GM12878 (cell line): ENCODE results near the gene C1orf210. TPM values are rescaled to one million over a fixed set of nuclear protein-coding genes. Genes with fewer than 3 reads are reported as not detected.

Source experiments
- ATAC-seq: fragments of 200-7000 bp; cut with Tn5 transposase; 3 replicates; pipeline ENCODE4 v1.9.1; 2020; ENCODE audit warnings: mild to moderate bottlenecking, moderate library complexity
- BruUV-seq: library from RNA; stranded (reverse); fragments of 400-500 nt; replicated peaks from 2 replicates; lab custom pipeline; 2021; lab: Mats Ljungman, UMichigan
- CTCF ChIA-PET: fragments of 300-600 bp; sonication (Branson Sonifier 250); formaldehyde crosslinking; extraction: SDS; loops from one replicate; lab custom pipeline; 2021; ENCODE audit warnings: inconsistent platforms; lab: Yijun Ruan, JAX
- POLR2A ChIA-PET: fragments of 350-600 bp; formaldehyde crosslinking; extraction: SDS; loops from one replicate; lab custom pipeline; 2021; ENCODE audit warnings: inconsistent platforms; lab: Charles Lee
- RAD21 ChIA-PET: fragments of 300-600 bp; sonication (Branson Sonifier 250); formaldehyde crosslinking; loops from one replicate; lab custom pipeline; 2023; ENCODE audit warnings: antibody characterized with exemption; ENCODE audit not compliant: unreplicated experiment; lab: Charles Lee
- SMC1A ChIA-PET: fragments of 300-600 bp; sonication (Branson Sonifier 250); formaldehyde crosslinking; loops from one replicate; lab custom pipeline; 2023; ENCODE audit not compliant: unreplicated experiment, uncharacterized antibody; lab: Charles Lee
- DNase-seq: peaks from one replicate; pipeline ENCODE4 v3.0.0-alpha.2; 2011; ENCODE audit warnings: low read depth, low spot score
- FAIRE-seq: peaks from 3 replicates; lab custom pipeline; 2011; peaks lifted over from hg19 to GRCh38; lab: Jason Lieb, UNC
- H2AFZ ChIP-seq: 2 replicates; pipeline ENCODE4 v1.6.0; 2011; ENCODE audit warnings: low read depth, low read length, control low read depth; ENCODE audit not compliant: control insufficient read depth
- H3K27ac ChIP-seq: 2 replicates; pipeline ENCODE4 v1.5.1; 2011; ENCODE audit warnings: control low read depth; ENCODE audit not compliant: control insufficient read depth, insufficient read depth
- H3K27me3 ChIP-seq, 2 experiments: replicated peaks in 1 of 2; 2 replicates each; pipeline versions ENCODE4 v1.6.0 to v1.6.1; 2011; ENCODE audit warnings: low read length in 1 of 2; ENCODE audit not compliant: control insufficient read depth in 2 of 2, insufficient read depth in 2 of 2
- H3K36me3 ChIP-seq, 2 experiments: 2 replicates each; pipeline ENCODE4 v1.5.1; 2011; ENCODE audit warnings: low read length in 1 of 2; ENCODE audit not compliant: control insufficient read depth in 2 of 2, insufficient read depth in 2 of 2
- H3K4me1 ChIP-seq: 2 replicates; pipeline ENCODE4 v1.6.1; 2011; ENCODE audit warnings: mild to moderate bottlenecking, low read length, moderate library complexity, mixed read lengths; ENCODE audit not compliant: control insufficient read depth, insufficient read depth
- H3K4me2 ChIP-seq: 2 replicates; pipeline ENCODE4 v1.6.0; 2011; ENCODE audit warnings: control low read depth; ENCODE audit not compliant: control insufficient read depth, insufficient read depth
- H3K4me3 ChIP-seq: fragments of 200-600 bp; sonication (generic); 2 replicates; pipeline ENCODE4 v1.5.1; 2016
- H3K79me2 ChIP-seq: 2 replicates; pipeline ENCODE4 v1.6.0; 2011; ENCODE audit warnings: low read length; ENCODE audit not compliant: control insufficient read depth, insufficient read depth
- H3K9ac ChIP-seq: 2 replicates; pipeline ENCODE4 v1.8.0; 2011; ENCODE audit warnings: low read length, control low read depth, mixed read lengths; ENCODE audit not compliant: control insufficient read depth, insufficient read depth
- H3K9me3 ChIP-seq: replicated peaks from 3 replicates; pipeline ENCODE4 v1.5.1; 2011; ENCODE audit warnings: mild to moderate bottlenecking, low read length; ENCODE audit not compliant: control insufficient read depth, insufficient read depth
- H4K20me1 ChIP-seq: 2 replicates; pipeline ENCODE4 v1.6.0; 2011; ENCODE audit not compliant: control insufficient read depth, insufficient read depth
- BHLHE40 ChIP-seq, 2 experiments: fragments of 450-650 bp in 1 of 2; IDR thresholded peaks; 2 replicates each; pipeline ENCODE4 v1.6.1; 2011 to 2017; ENCODE audit warnings: low read depth in 2 of 2, borderline replicate concordance in 1 of 2, improper control_type of control experiment in 1 of 2, low read length in 1 of 2, mild to moderate bottlenecking in 1 of 2
- ESRRA ChIP-seq: IDR thresholded peaks from 2 replicates; pipeline ENCODE4 v1.6.1; 2012; ENCODE audit warnings: mild to moderate bottlenecking, low read length, improper control_type of control experiment
- MTA2 ChIP-seq: fragments of 450-650 bp; IDR thresholded peaks from 2 replicates; pipeline ENCODE4 v1.6.1; 2016; ENCODE audit warnings: low read depth, mild to moderate bottlenecking, moderate library complexity
- MXI1 ChIP-seq: fragments of 150-350 bp; IDR thresholded peaks from 2 replicates; pipeline ENCODE4 v1.6.1; 2011; ENCODE audit warnings: low read depth, mild to moderate bottlenecking, inconsistent platforms, low read length, improper control_type of control experiment
- MYC ChIP-seq: IDR thresholded peaks from 2 replicates; pipeline ENCODE4 v1.6.1; 2011; ENCODE audit warnings: mild to moderate bottlenecking, low read length, moderate library complexity, inconsistent platforms; ENCODE audit not compliant: insufficient read depth, insufficient replicate concordance, insufficient read length, severe bottlenecking
- NFYB ChIP-seq: IDR thresholded peaks from 2 replicates; pipeline ENCODE4 v1.6.1; 2011; ENCODE audit warnings: low read depth, mild to moderate bottlenecking, low read length, improper control_type of control experiment, moderate library complexity; ENCODE audit not compliant: insufficient read depth
- RBBP5 ChIP-seq: fragments of 200-600 bp; sonication (generic); conservative IDR thresholded peaks from 2 replicates; pipeline ENCODE4 v1.6.1; 2016
- WGBS: methylation state at CpG from one replicate; pipeline ENCODE4 v1.1.6; 2016; ENCODE audit warnings: low lambda C conversion rate; ENCODE audit not compliant: insufficient replicate concordance, insufficient coverage; ENCODE audit errors: missing lambda C conversion rate; 5-methylcytosine and 5-hydroxymethylcytosine counted together
- in situ Hi-C: fragments of 300-500 bp; cut with MboI; formaldehyde crosslinking; loops from 9 replicates; pipeline ENCODE4 v1.14.3; 2018; ENCODE audit warnings: mixed read lengths
- intact Hi-C: fragments of 100-400 bp; cut with micrococcal nuclease; formaldehyde crosslinking; loops from one replicate; pipeline ENCODE4 v1.14.2; 2022; ENCODE audit not compliant: unreplicated experiment
- polyA plus RNA-seq, 11 experiments: library from polyadenylated mRNA; depleted of rRNA in 4 of 11; unstranded in 6 of 11; stranded (reverse) in 5 of 11; fragments of >200 nt; fragmentation: Nextera tagmentation in 4 of 11; fragmentation: Illumina TruSeq in 1 of 11; extraction: Ambion mirVana in 4 of 11; extraction: Trizol in 1 of 11; gene quantifications; 1 replicate in 1 of 11; 2 replicates in 10 of 11; pipeline versions ENCODE4 v1.2.1 to v1.2.3, GENCODE V29; 2011 to 2016; ENCODE audit warnings: inconsistent platforms in 2 of 11, missing spikeins in 2 of 11, low read depth in 1 of 11
- total RNA-seq, 4 experiments: library from RNA; depleted of rRNA in 3 of 4; stranded (reverse); fragments of >200 nt in 3 of 4; fragmentation: Illumina TruSeq in 1 of 4; extraction: Trizol in 1 of 4; gene quantifications; 2 replicates each; pipeline versions ENCODE4 v1.2.1 to v1.2.3, GENCODE V29; 2013 to 2021
- TF ChIP-seq, protein P1 (sequence below): IDR thresholded peaks from 2 replicates; pipeline ENCODE4 v1.6.1; 2011; ENCODE audit warnings: low read depth, low read length, improper control_type of control experiment, borderline replicate concordance
- TF ChIP-seq, protein P2 (sequence below): IDR thresholded peaks from 2 replicates; pipeline ENCODE4 v1.6.1; 2012; ENCODE audit warnings: low read length, inconsistent platforms

Gene C1orf210
- total and polyA plus RNA-seq, 10 of the 15 experiments (the other 5 are each of a cell fraction or from before 2014, with no cell fraction given): 0.07 TPM; not detected in 9

DNA sequence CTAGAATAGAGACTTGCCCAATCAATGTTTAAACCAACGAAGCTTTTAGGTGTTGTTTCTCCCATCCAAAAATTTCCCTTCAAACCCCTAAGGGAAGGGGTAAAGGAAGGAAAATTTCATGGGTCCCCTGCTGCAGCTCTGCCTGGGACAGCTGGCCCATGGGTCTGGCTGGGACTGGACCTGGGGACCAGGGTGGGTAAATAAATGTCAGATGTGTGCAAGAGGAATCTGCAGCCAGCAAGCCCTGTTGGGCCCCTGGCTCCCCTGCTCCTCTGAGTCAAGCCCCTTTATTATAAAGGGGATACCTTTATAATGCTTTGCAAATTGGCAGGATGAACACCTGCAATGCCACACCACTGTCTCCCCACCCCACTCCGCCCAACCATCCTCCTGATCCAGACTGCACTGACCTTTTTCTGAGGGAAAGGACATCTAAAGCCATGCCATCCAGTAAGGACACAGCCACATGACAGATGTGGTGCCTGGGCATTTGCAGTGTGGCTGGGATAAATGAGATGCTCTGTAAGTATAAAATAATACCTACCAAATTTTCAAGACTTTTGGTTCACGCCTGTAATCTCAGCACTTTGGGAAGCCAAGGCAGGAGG lies 17.5 kb downstream of the C1orf210 start:
- no peaks in the 10 kb centered on the region for H3K9me3 ChIP-seq
- no peak for DNase-seq

DNA sequence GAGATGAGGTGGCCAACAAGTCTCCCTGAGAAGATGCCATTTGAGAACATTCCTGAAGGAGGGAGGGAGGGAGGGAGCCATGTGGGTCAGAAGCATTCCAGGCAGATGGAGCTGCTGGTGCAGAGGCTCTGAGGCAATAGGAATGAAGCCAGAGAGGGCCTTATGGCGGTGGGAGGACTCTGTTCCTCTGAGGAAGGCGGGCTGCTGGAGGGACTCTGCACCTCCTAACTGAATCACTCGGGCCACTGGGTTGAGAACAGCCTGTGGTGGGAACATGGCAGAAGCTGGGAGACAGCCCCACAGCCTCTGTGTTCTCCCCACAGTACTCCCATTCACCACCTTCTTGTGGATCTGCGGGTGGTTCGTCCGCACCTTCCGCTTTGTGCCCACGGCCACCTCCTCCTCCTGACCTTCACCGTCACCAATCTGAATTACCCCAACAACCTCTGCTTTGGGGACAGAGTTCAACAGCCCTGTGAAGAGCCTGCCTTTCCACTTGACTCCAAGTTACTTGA lies 18.0 kb downstream of the C1orf210 start:
- ATAC-seq (no peak), DNase-seq (no peak)
- in situ Hi-C loops: no loop called here
- CTCF ChIA-PET: interaction anchor here (0.6 to 1.1 kb wide), 2 partner anchors 9 to 196 kb away, joined by 3 read pairs; no protein-coding TSS in a partner anchor
- H3K4me2 ChIP-seq: no peak overlapping the region
- BruUV-seq: no TSS peak
- no peaks in the 10 kb centered on the region for H3K9me3 ChIP-seq
- no peak for TF ChIP-seq MTA2
- TF ChIP-seq, protein P1, sequence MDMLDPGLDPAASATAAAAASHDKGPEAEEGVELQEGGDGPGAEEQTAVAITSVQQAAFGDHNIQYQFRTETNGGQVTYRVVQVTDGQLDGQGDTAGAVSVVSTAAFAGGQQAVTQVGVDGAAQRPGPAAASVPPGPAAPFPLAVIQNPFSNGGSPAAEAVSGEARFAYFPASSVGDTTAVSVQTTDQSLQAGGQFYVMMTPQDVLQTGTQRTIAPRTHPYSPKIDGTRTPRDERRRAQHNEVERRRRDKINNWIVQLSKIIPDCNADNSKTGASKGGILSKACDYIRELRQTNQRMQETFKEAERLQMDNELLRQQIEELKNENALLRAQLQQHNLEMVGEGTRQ: no peak
- TF ChIP-seq ESRRA: no peak
- TF ChIP-seq NFYB: no peak
- TF ChIP-seq MXI1: no peak
- TF ChIP-seq, all 136 proteins: peak for 0
- WGBS: 53% methylated on average over 9 of the region's 9 CpGs
- FAIRE-seq: no peak
- H3K9ac ChIP-seq: no peak overlapping the region
- H3K36me3 ChIP-seq: no peaks in the 10 kb centered on the region
- no peaks in the 10 kb centered on the region for H3K79me2 ChIP-seq
- SMC1A ChIA-PET: no interaction called here
- no peaks in the 10 kb centered on the region for H4K20me1 ChIP-seq
- no peak overlapping the region for H3K27ac ChIP-seq
- no peaks in the 10 kb centered on the region for H3K27me3 ChIP-seq
- POLR2A ChIA-PET: no interaction called here
- intact Hi-C loops: no loop called here
- H2AFZ ChIP-seq: no peak overlapping the region
- RAD21 ChIA-PET: no interaction called here
- H3K4me3 ChIP-seq: no peak overlapping the region
- no peaks in the 10 kb centered on the region for H3K4me1 ChIP-seq

More for the DNA sequence above, 17.5 kb downstream of the C1orf210 start:
- no TSS peak for BruUV-seq
- Histone ChIP-seq H2AFZ (no peak overlapping the region), H3K27me3 (no peaks in the 10 kb centered on the region), H3K79me2 (no peaks in the 10 kb centered on the region), H3K27ac (no peak overlapping the region), H3K4me3 (no peak overlapping the region), H3K4me2 (no peak overlapping the region), H3K4me1 (no peaks in the 10 kb centered on the region), H3K9ac (no peak overlapping the region), H4K20me1 (no peaks in the 10 kb centered on the region), H3K36me3 (no peaks in the 10 kb centered on the region)
- ChIA-PET CTCF (interaction anchor here (1.1 kb wide), 1 partner anchor 9 kb away, joined by 3 read pairs; no protein-coding TSS in a partner anchor), SMC1A (interaction anchor here (0.7 to 1.0 kb wide), 2 partner anchors 34 to 121 kb away, joined by 3 read pairs; partner anchors contain the start of gene MED8), RAD21 (no interaction called here), POLR2A (no interaction called here)
- WGBS: 16% methylated on average over 3 of the region's 3 CpGs
- intact Hi-C loops: no loop called here
- TF ChIP-seq RBBP5: no peak
- TF ChIP-seq, protein P2, sequence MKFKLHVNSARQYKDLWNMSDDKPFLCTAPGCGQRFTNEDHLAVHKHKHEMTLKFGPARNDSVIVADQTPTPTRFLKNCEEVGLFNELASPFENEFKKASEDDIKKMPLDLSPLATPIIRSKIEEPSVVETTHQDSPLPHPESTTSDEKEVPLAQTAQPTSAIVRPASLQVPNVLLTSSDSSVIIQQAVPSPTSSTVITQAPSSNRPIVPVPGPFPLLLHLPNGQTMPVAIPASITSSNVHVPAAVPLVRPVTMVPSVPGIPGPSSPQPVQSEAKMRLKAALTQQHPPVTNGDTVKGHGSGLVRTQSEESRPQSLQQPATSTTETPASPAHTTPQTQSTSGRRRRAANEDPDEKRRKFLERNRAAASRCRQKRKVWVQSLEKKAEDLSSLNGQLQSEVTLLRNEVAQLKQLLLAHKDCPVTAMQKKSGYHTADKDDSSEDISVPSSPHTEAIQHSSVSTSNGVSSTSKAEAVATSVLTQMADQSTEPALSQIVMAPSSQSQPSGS: no peak
- no peak for TF ChIP-seq MYC
- no peak for TF ChIP-seq BHLHE40 (IDR thresholded peaks at IDR 0.05; ENCODE audit: borderline replicate concordance in 1 of 2, low read depth in 2 of 2, low read length in 1 of 2)
- no peak for TF ChIP-seq MXI1
- in situ Hi-C loops: no loop called here
- no peak for ATAC-seq
- FAIRE-seq: no peak
